Endodermal cell (in vitro differentiated cells): ENCODE results near the gene EIPR1. TPM values are rescaled to one million over a fixed set of nuclear protein-coding genes. Genes with fewer than 3 reads are reported as not detected.

Experiments
- DNase-seq: peaks from one replicate; pipeline ENCODE4 v3.0.0-alpha.2; 2017
- H3K27ac ChIP-seq: 2 replicates; pipeline ENCODE4 v1.5.1; 2013; ENCODE audit warnings: mild to moderate bottlenecking, low read depth, low read length, moderate library complexity
- H3K27me3 ChIP-seq: 2 replicates; pipeline ENCODE4 v1.6.1; 2013; ENCODE audit warnings: mild to moderate bottlenecking, low read length, moderate library complexity; ENCODE audit not compliant: insufficient read depth, control insufficient read depth, poor library complexity, severe bottlenecking
- H3K36me3 ChIP-seq: 2 replicates; pipeline ENCODE4 v1.7.0; 2013; ENCODE audit warnings: mild to moderate bottlenecking, low read length, moderate library complexity; ENCODE audit not compliant: control insufficient read depth, insufficient read depth
- H3K4me1 ChIP-seq: one replicate; pipeline ENCODE4 v1.7.0; 2013; ENCODE audit warnings: low read length; ENCODE audit not compliant: control insufficient read depth, insufficient read depth
- H3K4me3 ChIP-seq: 2 replicates; pipeline ENCODE4 v1.5.1; 2013; ENCODE audit warnings: mild to moderate bottlenecking, low read length, moderate library complexity
- H3K9ac ChIP-seq: 2 replicates; pipeline ENCODE4 v1.6.1; 2013; ENCODE audit warnings: mild to moderate bottlenecking, low read length, moderate library complexity; ENCODE audit not compliant: poor library complexity, severe bottlenecking; ENCODE audit errors: extremely low read depth
- H3K9me3 ChIP-seq: 2 replicates; pipeline ENCODE4 v1.6.1; 2013; ENCODE audit warnings: mild to moderate bottlenecking, low read length, moderate library complexity; ENCODE audit not compliant: control insufficient read depth
- H3K27ac Mint-ChIP-seq: 2 replicates; pipeline ENCODE4 v1.8.0; 2020; ENCODE audit warnings: mixed read lengths
- H3K27me3 Mint-ChIP-seq: 2 replicates; pipeline ENCODE4 v1.8.0; 2021; ENCODE audit warnings: mild to moderate bottlenecking, mixed read lengths; ENCODE audit not compliant: insufficient read depth
- H3K36me3 Mint-ChIP-seq: 2 replicates; pipeline ENCODE4 v1.8.0; 2020; ENCODE audit warnings: low read depth, mixed read lengths
- H3K4me1 Mint-ChIP-seq: 2 replicates; pipeline ENCODE4 v1.8.0; 2020; ENCODE audit warnings: mixed read lengths
- H3K4me3 Mint-ChIP-seq: 2 replicates; pipeline ENCODE4 v1.8.0; 2020; ENCODE audit warnings: mild to moderate bottlenecking, moderate library complexity, mixed read lengths
- H3K9me3 Mint-ChIP-seq: 2 replicates; pipeline ENCODE4 v1.8.0; 2020; ENCODE audit warnings: mild to moderate bottlenecking, mixed read lengths
- CTCF ChIP-seq: fragments of 200-600 bp; sonication (generic); conservative IDR thresholded peaks from 2 replicates; pipeline ENCODE4 v1.5.0; 2021; ENCODE audit warnings: antibody characterized with exemption, mild to moderate bottlenecking
- WGBS, 2 experiments: methylation state at CpG; one replicate each; pipeline versions ENCODE4 v1.1.5 to v1.1.7; 2013; ENCODE audit warnings: missing lambda C conversion rate in 2 of 2, mixed read lengths in 1 of 2; ENCODE audit not compliant: insufficient coverage in 1 of 2, insufficient read length in 1 of 2; 5-methylcytosine and 5-hydroxymethylcytosine counted together
- total RNA-seq, 2 donors: library from RNA; stranded (reverse); fragmentation: NEBNext Ultra II Directional in 1 of 2; extraction: Animal tissue kit (Norgen Biotek cat#: 25700) in 1 of 2; gene quantifications; 2 replicates in 1 of 2; 3 replicates in 1 of 2; pipeline ENCODE4 v1.2.1, GENCODE V29; 2021

EIPR1 gene
- total RNA-seq, 2 donors from 2014 or later: 30.1 to 36.8 TPM

GRCh38 chr2:3283206-3283605, 94.4 kb downstream of the EIPR1 start:
- H3K27ac Mint-ChIP-seq: peak overlapping the region; percentile 0
- Histone ChIP-seq H3K9me3 (no peaks in the 10 kb centered on the region), H3K36me3 (no peaks in the 10 kb centered on the region), H3K27ac (peak overlapping the region; percentile 91), H3K4me1 (no peaks in the 10 kb centered on the region), H3K27me3 (no peaks in the 10 kb centered on the region), H3K4me3 (no peak overlapping the region), H3K9ac (no peak overlapping the region)
- peaks cover 8% of the 10 kb centered on the region for H3K9me3 Mint-ChIP-seq
- no peaks in the 10 kb centered on the region for H3K4me1 Mint-ChIP-seq
- no peaks in the 10 kb centered on the region for H3K27me3 Mint-ChIP-seq
- peaks cover 17% of the 10 kb centered on the region for H3K36me3 Mint-ChIP-seq
- 93 to 95% methylated on average over 10 to 14 of the region's 14 CpGs for WGBS, 2 experiments
- DNase-seq: no peak
- no peak overlapping the region for H3K4me3 Mint-ChIP-seq
- TF ChIP-seq CTCF: no peak

GRCh38 chr2:3282056-3282998, 95.3 kb downstream of the EIPR1 start:
- no peaks in the 10 kb centered on the region for H3K27me3 ChIP-seq

More at GRCh38 chr2:3282056-3282998, 95.3 kb downstream of the EIPR1 start:
- Histone ChIP-seq H3K4me1 (no peaks in the 10 kb centered on the region), H3K27ac (peak overlapping the region; percentile 91), H3K9ac (no peak overlapping the region), H3K36me3 (no peaks in the 10 kb centered on the region), H3K9me3 (no peaks in the 10 kb centered on the region), H3K4me3 (no peak overlapping the region)
- no peak for DNase-seq
- Mint-ChIP-seq H3K36me3 (peaks cover 10% of the 10 kb centered on the region), H3K4me3 (no peak overlapping the region), H3K9me3 (peaks cover 4% of the 10 kb centered on the region), H3K4me1 (no peaks in the 10 kb centered on the region), H3K27ac (no peak overlapping the region), H3K27me3 (no peaks in the 10 kb centered on the region)
- 84 to 91% methylated on average over 22 to 36 of the region's 36 CpGs for WGBS, 2 experiments
- TF ChIP-seq CTCF: no peak
